ENCODE data around the gene IL3RA. TPM values are rescaled to one million over a fixed set of nuclear protein-coding genes. Genes with fewer than 3 reads are reported as not detected.
A peak's percentile ranks its signal among the peaks of the same experiment; 100 is the strongest.
"Not testable (repeated sequence)": the region's sequence is repeated elsewhere in the genome, so short reads cannot be mapped to it uniquely, and the experiment has no call there.

Gene IL3RA
- total RNA-seq, 1 donor from 2014 or later, result 59.9 TPM

- Histone ChIP-seq H3K36me3 (no peaks in the 10 kb centered on the region), H3K27me3 (ENCODE audit: low read depth) (no peaks in the 10 kb centered on the region), H3K4me3 (peak overlapping the region; percentile 53), H3K4me1 (peaks cover 7% of the 10 kb centered on the region), H3K9me3 (no peaks in the 10 kb centered on the region), H3K27ac (peak overlapping the region; percentile 69)
- TF ChIP-seq CTCF (IDR thresholded peaks at IDR 0.05), result no peak
- DNase-seq (peak; percentile 24), ATAC-seq (peak in 1 of 2 donors; percentile 20)
- intact Hi-C loops (cut with DNase I), result no loop called here
Measured at GRCh38 chrX:1336948-1337779, 579 bp downstream of the IL3RA start.

- H3K9me3 ChIP-seq, result no peaks in the 10 kb centered on the region
- ATAC-seq (peak; percentile 36 to 70), DNase-seq (no peak)
- no peak overlapping the region for H3K27ac ChIP-seq
- H3K27me3 ChIP-seq (ENCODE audit: low read depth), result no peaks in the 10 kb centered on the region
- H3K4me3 ChIP-seq, result no peak overlapping the region
- intact Hi-C loops (cut with DNase I), result no loop called here
- H3K4me1 ChIP-seq, result no peaks in the 10 kb centered on the region
- peaks cover 8% of the 10 kb centered on the region for H3K36me3 ChIP-seq
- TF ChIP-seq CTCF (IDR thresholded peaks at IDR 0.05), result no peak
Measured at GRCh38 chrX:1341545-1342184, 5.1 kb downstream of the IL3RA start.

DNA sequence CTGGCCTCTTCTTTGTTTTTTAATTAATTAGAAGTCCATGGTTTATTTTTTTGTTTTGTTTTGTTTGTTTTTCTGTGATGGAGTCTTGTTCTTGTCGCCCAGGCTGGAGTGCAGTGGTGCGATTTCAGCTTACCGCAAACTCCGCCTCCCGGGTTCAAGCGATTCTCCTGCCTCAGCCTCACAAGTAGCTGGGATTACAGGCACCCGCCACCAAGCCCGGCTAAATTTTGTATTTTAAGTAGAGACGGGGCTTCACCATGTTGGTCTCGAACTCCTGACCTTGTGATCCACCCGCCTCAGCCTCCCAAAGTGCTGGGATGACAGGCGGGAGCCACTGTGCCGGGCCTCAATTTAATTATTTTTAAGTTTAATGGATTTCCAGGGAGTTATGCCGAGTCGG lies 13.0 kb downstream of the IL3RA start:
- H3K27me3 ChIP-seq (ENCODE audit: low read depth); intact Hi-C loops (cut with DNase I); H3K27ac ChIP-seq; H3K4me3 ChIP-seq; H3K9me3 ChIP-seq; H3K4me1 ChIP-seq; ATAC-seq: not testable (repeated sequence)
- H3K36me3 ChIP-seq, result peaks cover 24% of the 10 kb centered on the region
- peak; percentile 1 for DNase-seq

DNA sequence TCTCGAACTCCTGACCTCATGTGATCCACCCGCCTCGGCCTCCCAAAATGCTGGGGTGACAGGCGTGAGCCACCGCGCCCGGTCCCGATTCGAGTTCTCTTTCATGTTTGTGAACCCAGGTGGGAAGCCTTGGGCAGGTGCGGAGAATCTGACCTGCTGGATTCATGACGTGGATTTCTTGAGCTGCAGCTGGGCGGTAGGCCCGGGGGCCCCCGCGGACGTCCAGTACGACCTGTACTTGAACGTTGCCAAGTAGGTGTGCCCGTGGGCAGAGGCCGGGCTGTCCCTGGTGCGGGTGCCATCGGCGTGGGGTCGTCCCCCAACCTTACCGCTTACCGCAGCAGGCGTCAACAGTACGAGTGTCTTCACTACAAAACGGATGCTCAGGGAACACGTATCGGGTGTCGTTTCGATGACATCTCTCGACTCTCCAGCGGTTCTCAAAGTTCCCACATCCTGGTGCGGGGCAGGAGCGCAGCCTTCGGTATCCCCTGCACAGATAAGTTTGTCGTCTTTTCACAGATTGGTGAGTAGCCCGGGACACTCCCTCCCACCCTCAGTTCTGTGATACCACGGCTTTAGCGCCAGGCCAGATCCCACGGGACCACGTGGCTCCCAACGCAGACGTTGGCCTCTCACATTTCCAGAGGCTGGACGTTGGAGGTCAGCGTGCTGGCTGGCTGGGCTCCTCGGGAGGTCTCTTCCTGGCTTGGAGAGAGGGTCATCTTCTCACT lies 15.6 kb downstream of the IL3RA start:
- ATAC-seq, result peak in 1 of 2 donors; percentile 46
- Histone ChIP-seq H3K27me3 (ENCODE audit: low read depth) (no peaks in the 10 kb centered on the region), H3K36me3 (peaks cover 18% of the 10 kb centered on the region), H3K4me3 (no peak overlapping the region), H3K9me3 (no peaks in the 10 kb centered on the region), H3K27ac (no peak overlapping the region), H3K4me1 (no peaks in the 10 kb centered on the region)
- intact Hi-C loops (cut with DNase I), result no loop called here
- no peak for TF ChIP-seq CTCF (IDR thresholded peaks at IDR 0.05)
- DNase-seq, result peak; percentile 32

DNA sequence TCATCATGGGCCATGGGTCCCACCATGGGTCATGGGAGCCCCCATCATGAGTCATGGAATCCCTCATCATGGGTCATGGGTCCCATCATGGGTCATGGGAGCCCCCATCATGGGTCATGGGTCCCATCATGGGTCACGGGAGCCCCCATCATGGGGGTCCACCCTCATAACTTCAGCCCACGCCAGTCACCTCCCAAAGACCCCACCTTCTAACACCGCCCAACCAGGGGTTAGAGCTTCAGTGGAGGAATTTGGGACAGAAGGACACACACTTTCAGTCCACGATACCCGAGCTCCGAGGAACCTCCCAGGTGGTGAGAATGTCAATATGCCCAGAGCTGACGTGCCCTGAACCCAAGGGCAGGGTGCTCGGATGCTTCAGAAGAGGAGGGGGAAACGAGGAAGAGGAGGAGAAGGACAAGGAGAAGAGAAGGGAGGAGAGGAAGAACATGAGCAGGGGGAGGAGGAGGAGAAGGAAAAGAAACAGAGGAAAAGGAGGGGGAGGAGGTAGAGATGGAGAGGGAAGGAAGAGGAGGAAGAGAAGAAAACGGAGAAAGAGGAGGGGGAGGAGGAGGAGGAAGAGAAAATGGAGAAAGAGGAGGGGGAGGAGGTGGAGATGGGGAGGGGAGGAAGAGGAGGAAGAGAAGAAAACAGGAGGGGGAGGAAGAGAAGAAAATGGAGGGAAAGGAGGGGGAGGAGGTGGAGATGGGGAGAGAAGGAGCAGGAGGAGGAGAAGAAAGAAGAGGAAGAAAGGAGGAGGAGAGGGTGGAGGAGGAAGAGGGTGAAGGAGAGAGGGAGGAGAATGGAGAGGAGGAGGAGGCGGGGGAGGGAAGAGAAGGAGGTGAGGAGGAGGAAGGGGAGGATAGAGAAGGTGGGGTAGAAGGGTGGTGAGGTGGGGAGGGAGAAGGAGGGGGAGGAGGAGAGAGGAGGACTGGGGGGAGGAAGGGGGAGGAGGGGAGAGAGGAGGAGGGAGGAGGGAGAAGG lies 17.7 kb downstream of the IL3RA start:
- peaks cover 36% of the 10 kb centered on the region for H3K36me3 ChIP-seq
- ATAC-seq (no peak), DNase-seq (peak; percentile 13)
- H3K4me1 ChIP-seq, result no peaks in the 10 kb centered on the region
- no peak for TF ChIP-seq CTCF (IDR thresholded peaks at IDR 0.05)
- no peaks in the 10 kb centered on the region for H3K27me3 ChIP-seq (ENCODE audit: low read depth)
- no peak overlapping the region for H3K4me3 ChIP-seq
- intact Hi-C loops (cut with DNase I), result no loop called here
- H3K9me3 ChIP-seq, result peaks cover 7% of the 10 kb centered on the region
- H3K27ac ChIP-seq, result no peak overlapping the region

Measured in lower lobe of right lung (tissue), 2 donors.